ENCODE results near the gene CDH4. TPM values are rescaled to one million over a fixed set of nuclear protein-coding genes. Genes with fewer than 3 reads are reported as not detected.
A peak's percentile ranks its signal among the peaks of the same experiment; 100 is the strongest.

The CDH4 gene
- total and polyA plus RNA-seq, 2 of the 4 experiments (the other 2 are of a cell fraction), result 1.6 to 3.5 TPM

DNA sequence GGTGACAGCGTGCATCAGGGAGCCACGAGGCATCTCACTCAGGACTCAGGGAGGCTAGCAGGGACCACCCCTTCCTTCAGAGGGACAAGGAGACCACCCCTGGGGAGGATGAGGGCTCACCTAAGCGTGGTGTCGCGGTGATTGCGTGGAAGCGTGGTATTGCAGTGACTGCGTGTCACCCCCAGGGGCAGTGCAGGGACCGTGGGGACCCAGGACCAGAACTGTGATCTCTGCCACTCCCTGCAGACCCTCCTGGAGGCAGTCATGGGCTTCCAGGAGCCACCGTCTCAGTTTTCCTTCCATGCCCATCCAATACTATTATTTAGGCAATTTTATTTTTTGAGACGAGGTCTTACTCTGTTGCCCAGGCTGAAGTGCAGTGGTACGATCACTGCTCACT lies 666.5 kb downstream of the CDH4 start:
- no peak overlapping the region for H4K91ac ChIP-seq (ENCODE audit: insufficient read depth, low read depth, low read length)
- H3K56ac ChIP-seq (ENCODE audit: extremely low read depth, insufficient read depth, low read length), result no peak overlapping the region
- H4K8ac ChIP-seq (ENCODE audit: low read depth in 2 of 2, low read length in 2 of 2), result no peak overlapping the region
- WGBS, 2 experiments (ENCODE audit: extremely low coverage in 2 of 2, insufficient read length in 1 of 2), result 40% methylated on average over 2 of the region's 12 CpGs; no CpG with 5 or more reads in 1 of the 2 experiments
- no peak for ATAC-seq (ENCODE audit: low read depth)
- H3K4ac ChIP-seq (ENCODE audit: low read depth, low read length), result no peak overlapping the region
- no peak overlapping the region for H3K27ac ChIP-seq (ENCODE audit: insufficient read depth, low read length)
- H2BK20ac ChIP-seq (ENCODE audit: low read depth, low read length), result no peak overlapping the region
- no peak overlapping the region for H2BK120ac ChIP-seq (ENCODE audit: low read depth, low read length)
- peaks cover 11% of the 10 kb centered on the region; the same call in 1 of the 2 replicates for H3K9me3 ChIP-seq (ENCODE audit: control insufficient read depth, insufficient read depth, low read length)
- BruUV-seq (replicated peaks), result no TSS peak
- no peak overlapping the region for H3K18ac ChIP-seq (ENCODE audit: low read depth, low read length)
- no peak overlapping the region for H3K9ac ChIP-seq (ENCODE audit: low read depth, low read length)
- no peak overlapping the region for H3K23ac ChIP-seq (ENCODE audit: low read depth, low read length)
- H3K14ac ChIP-seq (replicated peaks; ENCODE audit: low read depth, low read length), result no peak overlapping the region
- H3K4me2 ChIP-seq (ENCODE audit: low read depth, low read length), result no peak overlapping the region
- H3K4me1 ChIP-seq (ENCODE audit: control insufficient read depth, insufficient read depth, low read length), result no peaks in the 10 kb centered on the region
- no peak overlapping the region for H3K4me3 ChIP-seq (ENCODE audit: insufficient read depth, low read depth, low read length)
- DNase-seq, result no peak
- H2BK15ac ChIP-seq (ENCODE audit: low read depth, low read length), result no peak overlapping the region
- H3K9me1 ChIP-seq (ENCODE audit: insufficient read depth, low read length), result no peaks in the 10 kb centered on the region
- H3K27me3 ChIP-seq (ENCODE audit: control insufficient read depth, insufficient read depth, low read length), result no peaks in the 10 kb centered on the region
- intact Hi-C loops (cut with micrococcal nuclease) (no loop called here), in situ Hi-C loops (cut with MboI; ENCODE audit: low sequenced_read_pairs) (no loop called here), dilution Hi-C loops (cut with HindIII; ENCODE audit: low sequenced_read_pairs, unreplicated experiment) (no loop called here)
- ChIA-PET CTCF (no interaction called here), POLR2A (ENCODE audit: unreplicated experiment) (no interaction called here)
- H2AFZ ChIP-seq (replicated peaks; ENCODE audit: low read length, poor library complexity), result peak overlapping the region; percentile 43
- H2BK5ac ChIP-seq (ENCODE audit: low read depth, low read length, poor library complexity, severe bottlenecking), result no peak overlapping the region
- H4K20me1 ChIP-seq (ENCODE audit: insufficient read depth, low read length), result no peaks in the 10 kb centered on the region
- H2AK9ac ChIP-seq (replicated peaks; ENCODE audit: low read depth, low read length, poor library complexity), result no peak overlapping the region
- H3K79me1 ChIP-seq (ENCODE audit: low read depth in 1 of 2, low read length in 2 of 2), result no peaks in the 10 kb centered on the region
- no peak overlapping the region for H4K5ac ChIP-seq (ENCODE audit: low read depth, low read length)
- no peak overlapping the region for H2AK5ac ChIP-seq (ENCODE audit: low read depth, low read length)
- TF ChIP-seq POLR2A (IDR thresholded peaks at IDR 0.05; ENCODE audit: low read depth, low read length), result no peak
- H3K36me3 ChIP-seq (ENCODE audit: control insufficient read depth, insufficient read depth, low read length), result no peaks in the 10 kb centered on the region

Measured in IMR-90 (cell line).